Coronary artery (tissue), 2 donors: ENCODE results near the gene GTF2I.
"Not testable (repeated sequence)": the region's sequence is repeated elsewhere in the genome, so short reads cannot be mapped to it uniquely, and the experiment has no call there.

Experiments used
- DNase-seq: peaks from one replicate; pipeline ENCODE4 v3.0.0-alpha.2; 2017; ENCODE audit warnings: low spot score
- H3K27ac ChIP-seq, 2 donors: fragments of 200-600 bp; sonication (generic); one replicate each; pipeline ENCODE4 v1.5.1; 2016 to 2019
- H3K4me3 ChIP-seq: fragments of 200-600 bp; sonication (generic); 2 replicates; pipeline ENCODE4 v1.5.1; 2016; ENCODE audit warnings: mild to moderate bottlenecking, moderate library complexity

The GTF2I gene

GRCh38 chr7:74779053-74779452 lies 121.5 kb downstream of the GTF2I start:
- not testable (repeated sequence) for H3K27ac ChIP-seq, H3K4me3 ChIP-seq, DNase-seq

GRCh38 chr7:74781746-74782145 lies 124.2 kb downstream of the GTF2I start:
- not testable (repeated sequence) for H3K27ac ChIP-seq, H3K4me3 ChIP-seq, DNase-seq

GRCh38 chr7:74783595-74783994 lies 126.1 kb downstream of the GTF2I start:
- H3K27ac ChIP-seq, H3K4me3 ChIP-seq: not testable (repeated sequence)
- peak; percentile 49 for DNase-seq

GRCh38 chr7:74788369-74789150 lies 131.0 kb downstream of the GTF2I start:
- peak overlapping the region; percentile 62 for H3K4me3 ChIP-seq
- H3K27ac ChIP-seq, result peak overlapping the region in 1 of 2 donors; percentile 37
- peak; percentile 93 for DNase-seq

DNA sequence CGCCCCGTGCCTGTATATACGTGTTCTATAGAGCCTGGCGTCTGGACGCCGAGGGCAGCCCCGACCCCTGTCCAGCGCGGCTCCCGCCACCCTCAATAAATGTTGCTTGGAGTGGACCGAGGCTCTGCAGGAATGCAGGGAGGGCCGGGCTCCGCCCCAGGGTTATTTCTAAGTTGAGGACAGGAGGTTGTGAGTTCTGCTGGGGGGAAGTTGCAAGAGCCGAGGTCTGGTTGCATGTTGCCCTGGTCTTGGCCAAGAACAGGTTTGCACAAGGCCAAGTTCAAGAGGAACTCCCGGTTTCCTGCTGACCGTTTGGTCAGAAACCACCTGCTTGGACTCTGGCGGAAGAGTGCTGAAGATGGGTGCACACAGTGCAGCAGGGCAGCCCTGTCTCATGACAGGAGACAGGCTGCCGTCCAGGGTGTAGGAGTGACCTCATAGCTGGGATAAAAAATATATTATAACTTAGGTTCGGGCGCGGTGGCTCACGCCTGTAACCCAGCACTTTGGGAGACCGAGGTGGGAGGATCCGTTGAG lies 131.8 kb downstream of the GTF2I start:
- not testable (repeated sequence) for DNase-seq, H3K4me3 ChIP-seq, H3K27ac ChIP-seq

- DNase-seq, H3K27ac ChIP-seq, H3K4me3 ChIP-seq: not testable (repeated sequence)
Observed at GRCh38 chr7:74797848-74798622, 140.5 kb downstream of the GTF2I start.

- DNase-seq, H3K4me3 ChIP-seq, H3K27ac ChIP-seq: not testable (repeated sequence)
Observed at GRCh38 chr7:74798644-74799043, 141.1 kb downstream of the GTF2I start.
